Subcutaneous adipose tissue (tissue), 4 donors: ENCODE data around the gene SLC2A9. TPM values are rescaled to one million over a fixed set of nuclear protein-coding genes. Genes with fewer than 3 reads are reported as not detected.

ENCODE experiments used
- total RNA-seq, 4 donors: library from RNA; depleted of rRNA; stranded (reverse); fragments of >200 nt; gene quantifications; one replicate each; pipeline ENCODE4 v1.1.0, GENCODE V29; 2016
- TF ChIP-seq, protein P1 (sequence below): fragments of 450-650 bp; IDR thresholded peaks from one replicate; pipeline ENCODE4 v1.5.1; 2016; ENCODE audit warnings: low read depth, mild to moderate bottlenecking, control low read depth, antibody characterized with exemption, moderate library complexity

The SLC2A9 gene
- total RNA-seq, 4 donors from 2014 or later, result 4.6 to 15.8 (median 7.8) TPM

DNA sequence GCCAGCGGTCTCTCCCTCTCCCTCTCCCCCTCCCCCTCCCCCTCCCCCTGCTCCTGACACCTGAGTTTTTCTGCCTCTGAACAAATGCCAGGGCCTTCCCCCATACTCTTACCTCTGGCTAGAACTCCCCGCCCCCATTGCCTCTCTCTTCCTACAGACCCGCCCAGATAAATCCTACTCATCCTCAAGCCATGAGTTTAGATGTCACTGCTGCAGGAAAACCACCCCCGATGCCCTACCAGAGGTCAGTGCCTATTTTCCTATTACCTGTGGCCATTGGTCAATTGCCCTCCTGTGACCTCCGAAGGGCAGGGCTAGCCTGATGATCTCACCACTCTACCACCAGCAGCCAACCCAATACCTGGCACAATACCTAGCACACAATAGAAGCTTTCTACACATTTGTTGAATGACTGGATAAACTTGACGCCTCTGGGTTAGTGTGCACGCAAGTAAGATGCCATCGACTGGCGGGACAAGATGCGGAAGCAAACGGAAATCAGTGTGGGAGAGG is 43.7 kb downstream of the SLC2A9 start:
- TF ChIP-seq, protein P1, sequence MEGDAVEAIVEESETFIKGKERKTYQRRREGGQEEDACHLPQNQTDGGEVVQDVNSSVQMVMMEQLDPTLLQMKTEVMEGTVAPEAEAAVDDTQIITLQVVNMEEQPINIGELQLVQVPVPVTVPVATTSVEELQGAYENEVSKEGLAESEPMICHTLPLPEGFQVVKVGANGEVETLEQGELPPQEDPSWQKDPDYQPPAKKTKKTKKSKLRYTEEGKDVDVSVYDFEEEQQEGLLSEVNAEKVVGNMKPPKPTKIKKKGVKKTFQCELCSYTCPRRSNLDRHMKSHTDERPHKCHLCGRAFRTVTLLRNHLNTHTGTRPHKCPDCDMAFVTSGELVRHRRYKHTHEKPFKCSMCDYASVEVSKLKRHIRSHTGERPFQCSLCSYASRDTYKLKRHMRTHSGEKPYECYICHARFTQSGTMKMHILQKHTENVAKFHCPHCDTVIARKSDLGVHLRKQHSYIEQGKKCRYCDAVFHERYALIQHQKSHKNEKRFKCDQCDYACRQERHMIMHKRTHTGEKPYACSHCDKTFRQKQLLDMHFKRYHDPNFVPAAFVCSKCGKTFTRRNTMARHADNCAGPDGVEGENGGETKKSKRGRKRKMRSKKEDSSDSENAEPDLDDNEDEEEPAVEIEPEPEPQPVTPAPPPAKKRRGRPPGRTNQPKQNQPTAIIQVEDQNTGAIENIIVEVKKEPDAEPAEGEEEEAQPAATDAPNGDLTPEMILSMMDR, result no peak

DNA sequence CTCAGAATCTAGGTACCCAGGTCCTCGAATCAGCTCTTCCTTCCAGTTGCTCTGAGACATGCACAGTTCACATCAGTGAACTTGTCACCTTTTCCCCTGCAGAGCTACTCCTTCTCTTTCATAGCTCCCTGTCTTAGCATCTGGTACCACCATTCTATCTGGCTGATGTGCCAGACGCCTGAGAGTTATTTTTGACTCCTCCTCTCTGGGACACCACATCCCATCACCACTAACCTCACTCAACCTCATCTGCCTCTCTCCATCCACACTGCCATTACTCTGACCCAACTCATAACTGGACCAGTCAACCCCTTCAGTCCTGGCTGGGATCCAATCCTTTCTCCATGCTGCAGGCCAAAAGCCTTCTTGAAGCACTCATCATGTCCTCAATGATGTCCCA is 44.5 kb downstream of the SLC2A9 start:
- TF ChIP-seq, protein P1, result no peak

DNA sequence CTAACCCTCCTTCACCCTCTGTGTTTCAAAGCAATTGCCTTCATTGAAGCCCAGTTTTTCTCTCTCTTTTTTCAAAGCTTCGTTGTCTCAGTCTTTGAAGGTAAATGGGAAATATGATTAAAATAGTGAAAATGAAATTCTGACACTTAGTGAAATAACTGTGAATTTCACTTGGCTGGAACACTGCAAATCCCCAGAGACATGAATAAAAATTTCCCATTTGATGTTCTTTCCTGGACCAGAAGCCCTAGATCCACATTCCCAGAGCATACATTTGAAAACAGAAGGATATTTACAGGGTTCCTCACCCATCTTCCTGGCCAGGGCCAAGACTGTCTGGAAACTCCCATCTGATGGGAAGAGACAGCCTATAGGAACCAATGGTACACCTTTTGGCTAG is 45.0 kb downstream of the SLC2A9 start:
- TF ChIP-seq, protein P1, result no peak

DNA sequence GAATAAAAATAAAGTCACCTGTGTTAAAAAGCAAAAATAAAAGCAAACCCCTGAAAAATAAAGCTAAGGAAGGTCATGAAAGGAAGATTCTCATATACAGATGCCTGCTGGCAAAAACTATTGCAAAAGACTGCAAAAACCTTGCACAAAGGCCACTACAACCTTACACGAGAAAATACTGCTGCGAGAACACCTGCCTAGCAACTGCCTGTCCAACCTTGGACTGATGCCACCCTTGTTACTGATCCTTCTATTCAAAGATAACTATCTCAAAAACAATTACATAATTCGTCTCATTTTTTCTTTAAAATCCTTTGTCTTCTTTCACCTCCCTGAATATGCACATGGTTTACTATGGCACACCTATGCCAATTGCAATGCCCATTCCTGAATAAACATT is 49.6 kb downstream of the SLC2A9 start:
- TF ChIP-seq, protein P1, result no peak

DNA sequence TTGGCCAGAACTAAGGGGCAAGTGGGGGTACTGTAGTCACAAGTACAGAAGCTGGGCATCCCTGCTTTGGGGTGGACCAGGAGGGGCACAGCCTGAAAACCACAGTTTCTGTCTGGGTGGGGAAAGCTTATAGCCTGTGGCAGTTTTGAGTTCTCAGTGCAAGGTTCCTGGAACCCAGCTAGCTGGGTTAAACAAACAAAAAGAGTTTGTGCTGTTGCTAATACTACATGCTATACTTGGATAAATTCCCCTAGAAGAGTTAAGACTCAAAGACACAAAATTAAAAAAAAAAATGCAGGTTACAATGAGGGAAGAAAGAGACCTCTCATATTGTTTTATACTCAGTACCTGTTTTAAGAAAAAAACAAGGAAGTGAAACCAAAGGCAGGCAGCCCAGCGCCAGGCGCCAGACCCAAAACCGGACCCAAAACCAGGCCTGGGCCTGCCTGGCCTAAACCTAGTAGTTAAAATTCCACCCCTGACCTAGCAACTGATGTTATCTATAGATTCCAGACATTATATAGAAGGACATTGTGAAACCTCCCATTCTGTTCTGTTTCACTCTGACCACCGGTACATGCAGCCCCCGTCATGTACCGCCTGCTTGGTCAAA is 50.8 kb downstream of the SLC2A9 start:
- TF ChIP-seq, protein P1, result no peak

DNA sequence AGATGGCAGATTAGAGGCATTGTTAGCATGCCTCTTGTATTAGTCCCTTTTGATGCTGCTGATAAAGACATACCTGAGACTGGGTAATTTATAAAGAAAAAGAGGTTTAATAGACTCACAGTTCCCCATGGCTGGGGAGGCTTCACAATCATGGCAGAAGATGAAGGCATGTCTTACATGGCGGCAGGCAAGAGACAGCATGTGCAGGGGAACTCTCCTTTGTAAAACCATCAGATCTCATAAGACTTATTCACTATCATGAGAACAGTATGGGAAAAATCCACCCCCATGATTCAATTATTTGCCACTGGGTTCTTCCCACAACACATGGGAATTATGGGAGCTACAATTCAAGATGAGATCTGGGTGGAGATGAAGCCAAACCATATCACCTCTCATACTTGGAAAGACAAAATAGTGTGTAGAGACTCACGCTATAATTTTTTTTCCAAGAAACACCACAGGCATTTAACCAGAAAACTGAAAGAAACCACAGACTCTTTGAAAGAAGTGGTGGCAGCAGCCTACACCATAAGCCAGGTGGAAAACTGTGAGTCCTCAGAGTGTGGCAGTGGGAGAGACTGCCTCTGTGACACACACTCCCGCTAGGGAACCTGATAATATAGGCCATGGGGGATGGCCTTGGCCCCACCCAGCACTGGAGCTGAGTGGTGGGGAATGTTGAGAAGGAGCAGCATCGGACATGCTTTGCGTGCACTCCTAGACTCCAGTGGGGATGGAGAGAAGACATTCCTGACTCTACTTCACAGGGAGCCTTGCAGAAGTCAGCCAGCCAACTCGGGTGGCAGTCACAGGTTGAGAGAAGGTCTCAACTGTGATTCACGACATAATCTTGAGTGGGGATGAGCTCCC is 51.5 kb downstream of the SLC2A9 start:
- TF ChIP-seq, protein P1, result no peak

DNA sequence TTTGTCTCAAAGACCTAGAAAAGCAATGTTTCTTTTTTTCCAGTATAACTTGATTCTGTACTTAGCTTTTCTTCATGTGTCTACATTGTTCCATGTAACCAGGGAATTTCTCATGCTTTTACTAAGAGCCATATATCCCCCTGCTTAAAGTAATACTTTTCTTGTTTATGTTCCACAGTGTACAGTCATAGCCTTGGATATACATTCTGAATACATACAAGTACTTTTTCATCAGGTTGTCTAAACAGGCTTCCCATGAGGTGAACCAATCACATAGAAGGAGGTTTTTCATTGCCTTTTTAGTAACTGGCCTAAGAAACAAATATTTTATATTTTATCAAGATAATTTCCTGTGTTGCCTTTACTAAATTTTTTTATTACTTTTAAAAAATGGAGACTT is 52.8 kb downstream of the SLC2A9 start:
- TF ChIP-seq, protein P1, result no peak
